ENCODE measurements around the gene DFFB. TPM values are rescaled to one million over a fixed set of nuclear protein-coding genes. Genes with fewer than 3 reads are reported as not detected.

Gene DFFB
- total RNA-seq, 4 donors from 2014 or later: 7.4 to 18.3 (median 15.7) TPM; not detected in 1

GRCh38 chr1:3909615-3910014, 52.3 kb downstream of the DFFB start:
- no peaks in the 10 kb centered on the region for H3K9me3 ChIP-seq
- intact Hi-C loops (cut with DNase I; ENCODE audit: low total_unique reads): no loop called here
- no peaks in the 10 kb centered on the region for H3K36me3 ChIP-seq
- H3K27me3 ChIP-seq: no peaks in the 10 kb centered on the region
- 63 to 74% methylated on average over 3 to 7 of the region's 7 CpGs for WGBS, 2 donors (ENCODE audit: low coverage in 1 of 2)
- TF ChIP-seq CTCF (IDR thresholded peaks at IDR 0.05): no peak
- TF ChIP-seq POLR2AphosphoS5 (IDR thresholded peaks at IDR 0.05): no peak
- TF ChIP-seq POLR2A (IDR thresholded peaks at IDR 0.05): no peak
- TF ChIP-seq EP300 (IDR thresholded peaks at IDR 0.05; ENCODE audit: low read depth): no peak
- no peak overlapping the region for H3K27ac ChIP-seq
- no peak for DNase-seq
- in situ Hi-C loops (cut with MboI; ENCODE audit: low pct_ligation_motif_present in 1 of 4, low pct_unique_long_range_greater_than_20kb in 1 of 4, low sequenced_read_pairs in 3 of 4): no loop called here
- H3K4me1 ChIP-seq: peaks cover 0 to 2% (median 0%) of the 10 kb centered on the region in 4 donors
- no peak overlapping the region for H3K4me3 ChIP-seq

DNA sequence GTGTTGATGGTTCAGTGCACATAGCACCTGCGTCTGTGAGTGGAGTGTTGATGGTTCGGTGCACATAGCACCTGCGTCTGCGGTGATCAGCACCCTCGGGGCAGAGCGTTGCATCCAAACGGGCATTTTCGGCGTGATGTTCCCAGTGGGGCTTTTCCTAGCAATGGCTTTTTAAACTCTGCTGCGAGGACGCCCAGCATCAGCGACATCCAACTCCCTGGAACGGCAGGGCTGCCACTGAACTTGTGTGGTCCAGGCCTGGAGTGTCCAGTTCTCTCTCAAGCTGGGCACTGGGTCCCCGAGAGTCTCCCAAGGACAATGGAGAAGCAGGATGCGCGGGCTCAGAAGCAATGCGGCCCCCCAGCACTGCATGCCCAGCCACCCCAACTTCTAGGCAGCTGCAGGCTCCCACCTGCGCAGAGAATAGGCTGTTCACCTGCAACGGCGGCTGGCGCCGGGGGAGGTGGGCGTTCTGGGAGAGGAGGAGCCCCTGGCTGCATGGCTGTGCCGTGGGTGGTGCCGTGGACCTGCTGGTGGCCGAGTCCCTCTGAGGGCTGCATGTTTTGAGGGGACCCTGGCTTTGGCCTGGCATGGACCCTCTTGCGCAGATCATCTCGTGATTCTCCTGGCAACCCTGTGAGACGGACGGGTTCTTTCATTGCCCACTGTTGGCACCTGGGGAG, 52.9 kb downstream of the DFFB start:
- Histone ChIP-seq H3K4me1 (peaks cover 0 to 2% (median 0%) of the 10 kb centered on the region in 4 donors), H3K36me3 (no peaks in the 10 kb centered on the region), H3K27ac (no peak overlapping the region), H3K27me3 (no peaks in the 10 kb centered on the region), H3K9me3 (no peaks in the 10 kb centered on the region), H3K4me3 (no peak overlapping the region)
- intact Hi-C loops (cut with DNase I; ENCODE audit: low total_unique reads) (no loop called here), in situ Hi-C loops (cut with MboI; ENCODE audit: low pct_ligation_motif_present in 1 of 4, low pct_unique_long_range_greater_than_20kb in 1 of 4, low sequenced_read_pairs in 3 of 4) (no loop called here)
- no peak for DNase-seq
- WGBS, 2 donors (ENCODE audit: low coverage in 1 of 2): 60 to 80% methylated on average over 1 to 30 of the region's 30 CpGs
- TF ChIP-seq CTCF (IDR thresholded peaks at IDR 0.05) (no peak), POLR2A (IDR thresholded peaks at IDR 0.05) (no peak), EP300 (IDR thresholded peaks at IDR 0.05; ENCODE audit: low read depth) (no peak), POLR2AphosphoS5 (IDR thresholded peaks at IDR 0.05) (no peak)

DNA sequence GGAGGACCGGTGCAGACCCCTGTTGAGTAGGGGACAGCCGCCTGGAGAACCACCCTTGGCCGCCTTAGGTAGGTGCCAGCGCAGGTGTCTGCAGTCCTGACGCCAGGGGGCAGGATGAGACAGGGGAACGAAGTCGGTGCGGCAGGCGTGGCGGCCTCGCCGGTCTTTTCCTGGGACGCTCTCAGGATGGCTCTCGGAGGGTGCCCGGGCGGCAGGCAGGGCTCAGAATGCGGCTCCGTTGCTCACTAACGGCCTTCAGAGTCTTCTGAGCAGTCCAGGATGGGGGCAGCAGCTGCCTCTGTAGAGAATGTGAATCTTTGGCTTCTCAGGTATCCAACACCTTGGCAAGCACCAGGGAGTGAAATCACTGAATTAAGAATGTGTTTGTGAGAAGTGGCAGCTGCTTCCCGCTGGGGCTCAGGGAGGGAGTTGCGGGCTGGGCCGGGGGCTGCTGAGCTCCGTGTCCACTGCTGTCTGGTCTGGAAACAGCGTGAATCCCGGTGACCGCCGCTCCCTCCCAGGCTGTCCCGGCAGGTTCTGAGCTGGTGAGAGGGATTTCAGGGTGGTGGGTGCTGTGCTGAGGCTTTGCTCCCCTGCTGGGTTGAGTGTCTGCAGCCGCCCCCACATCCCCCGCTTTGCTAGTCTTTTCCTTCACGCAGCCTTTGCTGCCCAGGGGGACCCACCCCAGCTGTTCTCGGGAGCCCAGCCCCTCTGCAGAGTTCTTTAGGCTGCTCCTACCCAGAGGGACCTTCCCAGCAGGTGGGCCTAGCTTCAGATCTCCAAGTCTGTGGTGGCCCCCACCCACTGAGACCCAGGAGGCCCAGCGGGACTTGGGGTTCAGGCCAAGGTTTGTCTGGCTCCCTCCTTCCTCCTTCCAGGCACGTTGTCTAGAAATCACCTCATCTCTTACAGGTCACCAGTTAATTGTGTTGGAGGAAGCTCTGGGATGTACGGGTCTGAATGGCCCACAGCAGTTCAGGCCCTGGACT, 53.9 kb downstream of the DFFB start:
- Histone ChIP-seq H3K27ac (no peak overlapping the region), H3K4me3 (no peak overlapping the region), H3K4me1 (peaks cover 0 to 2% (median 0%) of the 10 kb centered on the region in 4 donors), H3K36me3 (no peaks in the 10 kb centered on the region), H3K27me3 (no peaks in the 10 kb centered on the region), H3K9me3 (no peaks in the 10 kb centered on the region)
- in situ Hi-C loops (cut with MboI; ENCODE audit: low pct_ligation_motif_present in 1 of 4, low pct_unique_long_range_greater_than_20kb in 1 of 4, low sequenced_read_pairs in 3 of 4) (no loop called here), intact Hi-C loops (cut with DNase I; ENCODE audit: low total_unique reads) (no loop called here)
- 0 to 26% methylated on average over 1 to 30 of the region's 35 CpGs for WGBS, 2 donors (ENCODE audit: low coverage in 1 of 2)
- no peak for TF ChIP-seq EP300 (IDR thresholded peaks at IDR 0.05; ENCODE audit: low read depth)
- TF ChIP-seq POLR2A (IDR thresholded peaks at IDR 0.05): no peak
- TF ChIP-seq CTCF (IDR thresholded peaks at IDR 0.05): peak; percentile 60 to 77 (median 75)
- TF ChIP-seq POLR2AphosphoS5 (IDR thresholded peaks at IDR 0.05): no peak
- DNase-seq: peak; percentile 82
